Heart left ventricle (tissue), 13 donors: ENCODE measurements around the gene NPFFR1.

Experiments
- POLR2A ChIP-seq, 2 donors: fragments of 450-650 bp; IDR thresholded peaks; one replicate each; pipeline ENCODE4 v1.6.1; 2017; ENCODE audit warnings: antibody characterized with exemption in 2 of 2, mild to moderate bottlenecking in 2 of 2, moderate library complexity in 2 of 2
- TF ChIP-seq, protein P1 (sequence below), 12 donors: fragments of 200-600 bp; sonication (generic) in 4 of 12; IDR thresholded peaks; one replicate each; pipeline versions ENCODE4 v1.5.0 to v1.8.0; 2018 to 2022; ENCODE audit warnings: antibody characterized with exemption in 12 of 12, mild to moderate bottlenecking in 5 of 12
- donor health status: ischemic (EF 13 %, LVEDD 7.1; RV severe dilation, severe dysfunction).
- donor health status: DM: no; HTN: yes; CAD: no.
- donor health status: DM: no; HTN: no; CAD: no.
- donor health status: ischemic (EF 25% LVEDD 6.9; RV normal size, moderate dysfunction).
- donor health status: ischemic (EF 25% LVEDD 5.7; RV mildly dilated, moderate dysfunction).
- donor health status: ischemic (EF 35%, LVEDD 5.7; RV mildly dilated, moderate dysfunction).
- donor health status: nonischemic (EF 11% LVEDD 7.7; RV severe dilation, severe dysfunction).
- donor health status: DM: yes; HTN: yes; CAD: no.
- donor health status: PGD.
- donor health status: ischemic (EF 29% LVEDD 5.4; RV normal size, mild dysfunction).
- donor health status: nonischemic (EF 23%, LVEDD 6.1; RV moderate dilation, normal function).

DNA sequence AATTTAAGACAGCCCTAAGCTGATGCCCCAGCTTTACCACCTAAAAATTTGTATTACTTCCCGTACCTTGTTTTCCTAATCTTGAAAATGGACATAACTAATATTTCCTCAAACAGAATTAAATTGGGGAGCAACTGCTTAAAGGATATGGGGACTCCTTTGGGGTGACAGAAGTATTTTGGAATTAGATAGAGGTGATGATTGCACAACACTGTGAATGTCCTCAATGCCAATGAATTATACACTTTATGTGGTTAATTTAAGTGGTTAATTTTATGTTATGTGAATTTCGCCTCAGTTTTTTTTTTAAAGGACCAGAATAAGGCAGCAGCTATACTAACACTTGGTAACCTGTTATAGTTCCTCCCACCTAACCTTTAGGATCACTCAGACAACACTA, 19.9 kb upstream of the NPFFR1 start:
- TF ChIP-seq, protein P1, sequence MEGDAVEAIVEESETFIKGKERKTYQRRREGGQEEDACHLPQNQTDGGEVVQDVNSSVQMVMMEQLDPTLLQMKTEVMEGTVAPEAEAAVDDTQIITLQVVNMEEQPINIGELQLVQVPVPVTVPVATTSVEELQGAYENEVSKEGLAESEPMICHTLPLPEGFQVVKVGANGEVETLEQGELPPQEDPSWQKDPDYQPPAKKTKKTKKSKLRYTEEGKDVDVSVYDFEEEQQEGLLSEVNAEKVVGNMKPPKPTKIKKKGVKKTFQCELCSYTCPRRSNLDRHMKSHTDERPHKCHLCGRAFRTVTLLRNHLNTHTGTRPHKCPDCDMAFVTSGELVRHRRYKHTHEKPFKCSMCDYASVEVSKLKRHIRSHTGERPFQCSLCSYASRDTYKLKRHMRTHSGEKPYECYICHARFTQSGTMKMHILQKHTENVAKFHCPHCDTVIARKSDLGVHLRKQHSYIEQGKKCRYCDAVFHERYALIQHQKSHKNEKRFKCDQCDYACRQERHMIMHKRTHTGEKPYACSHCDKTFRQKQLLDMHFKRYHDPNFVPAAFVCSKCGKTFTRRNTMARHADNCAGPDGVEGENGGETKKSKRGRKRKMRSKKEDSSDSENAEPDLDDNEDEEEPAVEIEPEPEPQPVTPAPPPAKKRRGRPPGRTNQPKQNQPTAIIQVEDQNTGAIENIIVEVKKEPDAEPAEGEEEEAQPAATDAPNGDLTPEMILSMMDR (IDR thresholded peaks at IDR 0.05) = no peak
- no peak for TF ChIP-seq POLR2A (IDR thresholded peaks at IDR 0.05)
